ENCODE results near the gene VPS51.

DNA sequence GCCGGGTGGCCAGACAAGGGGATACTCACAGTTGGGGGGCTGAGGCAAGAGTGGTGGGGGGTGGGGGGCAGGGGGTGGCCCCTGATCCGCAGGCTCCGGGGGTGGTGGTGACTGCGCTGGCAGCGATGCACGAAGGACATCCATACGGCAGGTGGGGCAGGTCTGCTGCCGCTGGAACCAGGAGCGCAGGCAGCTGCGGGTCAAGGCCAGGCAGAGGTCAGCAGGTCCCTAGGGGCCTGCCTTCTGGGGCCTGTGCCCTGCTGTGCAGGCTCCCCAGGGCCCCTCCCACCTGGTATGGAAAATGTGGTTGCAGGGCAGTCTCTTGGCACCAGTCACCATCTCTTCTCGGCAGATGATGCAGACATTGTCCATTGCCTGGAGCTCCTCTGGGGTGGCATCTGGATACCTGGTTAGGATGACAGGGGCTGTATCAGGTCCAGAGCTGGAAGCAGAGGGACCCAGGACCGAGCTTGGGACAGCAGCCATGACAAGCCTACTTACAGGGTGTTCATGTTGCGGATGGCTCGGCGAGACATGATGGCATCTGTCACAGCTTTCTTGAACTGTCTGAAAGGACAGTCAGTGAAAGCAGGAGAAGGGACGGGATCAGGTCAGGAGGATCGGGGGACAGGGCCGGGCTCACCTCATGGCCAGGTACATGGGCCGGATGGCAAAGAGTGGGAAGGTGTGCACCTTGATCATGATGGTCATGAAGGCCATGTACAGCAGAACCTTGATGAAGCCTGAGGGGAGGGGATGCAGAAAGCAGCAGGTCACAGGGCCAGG lies 34.8 kb downstream of the VPS51 start:
- TF ChIP-seq, protein P1, sequence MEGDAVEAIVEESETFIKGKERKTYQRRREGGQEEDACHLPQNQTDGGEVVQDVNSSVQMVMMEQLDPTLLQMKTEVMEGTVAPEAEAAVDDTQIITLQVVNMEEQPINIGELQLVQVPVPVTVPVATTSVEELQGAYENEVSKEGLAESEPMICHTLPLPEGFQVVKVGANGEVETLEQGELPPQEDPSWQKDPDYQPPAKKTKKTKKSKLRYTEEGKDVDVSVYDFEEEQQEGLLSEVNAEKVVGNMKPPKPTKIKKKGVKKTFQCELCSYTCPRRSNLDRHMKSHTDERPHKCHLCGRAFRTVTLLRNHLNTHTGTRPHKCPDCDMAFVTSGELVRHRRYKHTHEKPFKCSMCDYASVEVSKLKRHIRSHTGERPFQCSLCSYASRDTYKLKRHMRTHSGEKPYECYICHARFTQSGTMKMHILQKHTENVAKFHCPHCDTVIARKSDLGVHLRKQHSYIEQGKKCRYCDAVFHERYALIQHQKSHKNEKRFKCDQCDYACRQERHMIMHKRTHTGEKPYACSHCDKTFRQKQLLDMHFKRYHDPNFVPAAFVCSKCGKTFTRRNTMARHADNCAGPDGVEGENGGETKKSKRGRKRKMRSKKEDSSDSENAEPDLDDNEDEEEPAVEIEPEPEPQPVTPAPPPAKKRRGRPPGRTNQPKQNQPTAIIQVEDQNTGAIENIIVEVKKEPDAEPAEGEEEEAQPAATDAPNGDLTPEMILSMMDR (optimal IDR thresholded peaks at IDR 0.05 in 1 of 3, IDR thresholded peaks at IDR 0.05 in 1 of 3, conservative IDR thresholded peaks at IDR 0.05 in 1 of 3; ENCODE audit: extremely low read depth in 1 of 3, insufficient read depth in 2 of 3, low read length in 3 of 3) = no peak
- TF ChIP-seq EZH2 (IDR thresholded peaks at IDR 0.05; ENCODE audit: low read length) = no peak
